B cell (primary cell): ENCODE measurements around the gene MIDN. TPM values are rescaled to one million over a fixed set of nuclear protein-coding genes. Genes with fewer than 3 reads are reported as not detected.

Source experiments
- ATAC-seq: fragments of 200-7000 bp; cut with Tn5 transposase; one replicate; pipeline ENCODE4 v1.10.0; 2021; ENCODE audit warnings: low read depth, mild to moderate bottlenecking, moderate number of reproducible peaks, moderate library complexity
- CTCF ChIA-PET: fragments of 350-600 bp; sonication (Branson Sonifier 250); formaldehyde crosslinking; loops from one replicate; lab custom pipeline; 2021; ENCODE audit warnings: antibody characterized with exemption, inconsistent platforms; lab: Charles Lee
- POLR2A ChIA-PET: fragments of 350-600 bp; sonication (Branson Sonifier 250); formaldehyde crosslinking; loops from one replicate; lab custom pipeline; 2021; ENCODE audit warnings: antibody characterized with exemption; lab: Charles Lee
- DNase-seq: peaks from one replicate; pipeline ENCODE4 v3.0.0; 2013
- H2AFZ ChIP-seq: 2 replicates; pipeline ENCODE4 v1.6.1; 2012; ENCODE audit warnings: mild to moderate bottlenecking, low read depth, low read length; ENCODE audit not compliant: insufficient read depth, poor library complexity, severe bottlenecking
- H3K27ac ChIP-seq, 2 donors: 1 replicate in 1 of 2; 2 replicates in 1 of 2; pipeline ENCODE4 v1.5.1; 2012 to 2013; ENCODE audit warnings: low read length in 2 of 2, mild to moderate bottlenecking in 2 of 2, moderate library complexity in 1 of 2
- H3K27me3 ChIP-seq, 4 experiments: fragments of 200-600 bp in 1 of 4; sonication (generic) in 1 of 4; replicated peaks in 1 of 4; 1 replicate in 2 of 4; 2 replicates in 2 of 4; pipeline versions ENCODE4 v1.6.1 to v1.7.0; 2013 to 2016; ENCODE audit warnings: low read length in 3 of 4, mild to moderate bottlenecking in 2 of 4, mixed read lengths in 1 of 4, moderate library complexity in 1 of 4; ENCODE audit not compliant: insufficient read depth in 4 of 4, control insufficient read depth in 3 of 4; ENCODE audit errors: control extremely low read depth in 1 of 4
- H3K36me3 ChIP-seq, 2 experiments: replicated peaks in 1 of 2; 1 replicate in 1 of 2; 2 replicates in 1 of 2; pipeline versions ENCODE4 v1.6.1 to v1.7.1; 2013; ENCODE audit warnings: low read length in 1 of 2; ENCODE audit not compliant: insufficient read depth in 2 of 2, control insufficient read depth in 1 of 2; ENCODE audit errors: control extremely low read depth in 1 of 2, extremely low read depth in 1 of 2
- H3K4me1 ChIP-seq, 2 donors: fragments of 200-600 bp in 1 of 2; sonication (generic) in 1 of 2; 1 replicate in 1 of 2; 2 replicates in 1 of 2; pipeline versions ENCODE4 v1.5.1 to v1.6.1; 2013 to 2017; ENCODE audit warnings: low read length in 2 of 2; ENCODE audit not compliant: control insufficient read depth in 2 of 2, insufficient read depth in 2 of 2
- H3K4me2 ChIP-seq: replicated peaks from 2 replicates; pipeline ENCODE3; 2012; ENCODE audit warnings: mild to moderate bottlenecking, low read depth, low read length; ENCODE audit not compliant: poor library complexity, severe bottlenecking
- H3K4me3 ChIP-seq, 5 experiments: fragments of 200-600 bp in 1 of 5; sonication (generic) in 1 of 5; 1 replicate in 3 of 5; 2 replicates in 2 of 5; pipeline versions ENCODE4 v1.5.1 to v1.7.0; 2011 to 2016; ENCODE audit warnings: low read length in 4 of 5, mild to moderate bottlenecking in 4 of 5, low read depth in 2 of 5, control low read depth in 1 of 5, moderate library complexity in 1 of 5; ENCODE audit not compliant: insufficient read depth in 1 of 5; ENCODE audit errors: control extremely low read depth in 1 of 5, extremely low read depth in 1 of 5
- H3K79me2 ChIP-seq: fragments of 200-600 bp; sonication (generic); one replicate; pipeline ENCODE4 v1.6.0; 2016; ENCODE audit warnings: low read length; ENCODE audit not compliant: control insufficient read depth, insufficient read depth
- H3K9ac ChIP-seq: fragments of 200-600 bp; sonication (generic); 2 replicates; pipeline ENCODE4 v1.6.1; 2017; ENCODE audit warnings: mild to moderate bottlenecking, low read length, moderate library complexity
- H3K9me3 ChIP-seq, 3 donors: one replicate each; pipeline versions ENCODE4 v1.6.1 to v1.7.1; 2013; ENCODE audit warnings: low read length in 2 of 3; ENCODE audit not compliant: control insufficient read depth in 2 of 3, insufficient read depth in 1 of 3; ENCODE audit errors: control extremely low read depth in 1 of 3
- H4K20me1 ChIP-seq: 2 replicates; pipeline ENCODE4 v1.6.0; 2012; ENCODE audit warnings: mild to moderate bottlenecking, low read length; ENCODE audit not compliant: insufficient read depth, control insufficient read depth, poor library complexity, severe bottlenecking
- H3K27ac Mint-ChIP-seq: one replicate; pipeline ENCODE4 v1.8.0; 2021; ENCODE audit warnings: mixed read lengths
- H3K27me3 Mint-ChIP-seq: one replicate; pipeline ENCODE4 v1.8.0; 2021; ENCODE audit warnings: mixed read lengths
- H3K4me1 Mint-ChIP-seq: one replicate; pipeline ENCODE4 v1.8.0; 2021; ENCODE audit warnings: mixed read lengths
- H3K4me3 Mint-ChIP-seq: one replicate; pipeline ENCODE4 v1.8.0; 2021; ENCODE audit warnings: mixed read lengths
- H3K9me3 Mint-ChIP-seq: one replicate; pipeline ENCODE4 v1.8.0; 2022; ENCODE audit warnings: mixed read lengths; ENCODE audit not compliant: insufficient read depth
- CTCF ChIP-seq: fragments of 200-600 bp; IDR thresholded peaks from one replicate; pipeline ENCODE4 v1.8.0; 2022; ENCODE audit warnings: antibody characterized with exemption, mild to moderate bottlenecking
- EZH2 ChIP-seq: IDR thresholded peaks from 2 replicates; pipeline ENCODE4 v1.6.1; 2012; ENCODE audit warnings: borderline replicate concordance, low read depth, mild to moderate bottlenecking, moderate library complexity, low read length; ENCODE audit not compliant: insufficient read depth, poor library complexity, severe bottlenecking
- WGBS: methylation state at CpG from one replicate; pipeline ENCODE4 v1.1.5; 2013; ENCODE audit warnings: missing lambda C conversion rate; ENCODE audit not compliant: insufficient coverage; 5-methylcytosine and 5-hydroxymethylcytosine counted together
- intact Hi-C: fragments of 100-400 bp; cut with micrococcal nuclease; formaldehyde crosslinking; loops from one replicate; pipeline ENCODE4 v1.10.0; 2022
- polyA plus RNA-seq: library from polyadenylated mRNA; depleted of rRNA; stranded (reverse); fragments of >200 nt; gene quantifications from 2 replicates; pipeline ENCODE4 v1.2.3, GENCODE V29; 2012
- total RNA-seq, 2 donors: library from RNA; stranded (reverse); fragments of 120-200 nt in 1 of 2; gene quantifications; 1 replicate in 1 of 2; 2 replicates in 1 of 2; pipeline versions ENCODE4 v1.2.3 to v1.2.4, GENCODE V29; 2013 to 2022

MIDN gene
- total and polyA plus RNA-seq, 2 donors (not counting 1 experiment from before 2014, with no cell fraction given), result 98.5 to 156 TPM

DNA sequence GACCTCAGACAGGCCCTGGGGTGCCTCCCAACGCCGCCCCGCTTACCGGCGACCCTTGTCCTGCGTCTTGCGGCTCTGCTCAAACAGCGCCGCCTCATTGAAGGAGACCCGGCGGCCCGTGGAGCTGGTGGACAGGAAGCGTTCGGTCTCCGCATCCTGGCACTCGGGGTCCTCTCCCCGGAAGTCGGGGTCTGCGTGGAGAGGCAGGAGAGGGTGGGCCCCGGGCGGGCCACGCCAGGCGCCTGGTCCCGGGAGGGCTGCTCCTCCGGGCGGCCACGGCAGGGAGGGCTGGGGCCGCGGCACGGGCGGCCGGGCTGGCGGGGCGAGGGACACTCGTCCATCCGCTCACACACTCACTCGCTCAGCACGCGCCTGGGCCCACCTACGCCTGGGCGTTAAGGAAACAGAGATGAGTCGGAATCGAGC is 13.4 kb upstream of the MIDN start:
- ChIA-PET POLR2A (no interaction called here), CTCF (no interaction called here)
- no peaks in the 10 kb centered on the region for H3K9me3 Mint-ChIP-seq
- peaks cover 15% of the 10 kb centered on the region for H3K4me1 Mint-ChIP-seq
- peaks cover 0 to 21% (median 7%) of the 10 kb centered on the region in 4 experiments for H3K27me3 ChIP-seq
- no peaks in the 10 kb centered on the region for H3K36me3 ChIP-seq
- no peak for DNase-seq
- no peak overlapping the region for H3K27ac ChIP-seq
- ATAC-seq, result no peak
- WGBS, result 96% methylated on average over 43 of the region's 43 CpGs
- H3K4me3 Mint-ChIP-seq, result no peak overlapping the region
- intact Hi-C loops, result no loop called here
- H3K9me3 ChIP-seq, result no peaks in the 10 kb centered on the region
- peaks cover 8% of the 10 kb centered on the region for H3K27me3 Mint-ChIP-seq
- peak overlapping the region; percentile 26 for H3K27ac Mint-ChIP-seq
- no peaks in the 10 kb centered on the region for H3K79me2 ChIP-seq
- H3K4me2 ChIP-seq, result no peak overlapping the region
- no peak overlapping the region for H2AFZ ChIP-seq
- peaks cover 15 to 19% of the 10 kb centered on the region in 2 donors for H3K4me1 ChIP-seq
- H3K9ac ChIP-seq, result no peak overlapping the region
- no peaks in the 10 kb centered on the region for H4K20me1 ChIP-seq
- TF ChIP-seq EZH2 (no peak), CTCF (no peak)
- H3K4me3 ChIP-seq, result no peak overlapping the region

GRCh38 chr19:1235625-1236538 is 12.5 kb upstream of the MIDN start:
- Histone ChIP-seq H4K20me1 (peaks cover 1% of the 10 kb centered on the region), H3K27ac (no peak overlapping the region), H3K9me3 (no peaks in the 10 kb centered on the region), H3K4me2 (no peak overlapping the region), H3K36me3 (no peaks in the 10 kb centered on the region), H3K79me2 (no peaks in the 10 kb centered on the region), H2AFZ (no peak overlapping the region), H3K9ac (no peak overlapping the region), H3K4me1 (peaks cover 19 to 26% of the 10 kb centered on the region in 2 donors), H3K4me3 (no peak overlapping the region), H3K27me3 (peaks cover 0 to 21% (median 7%) of the 10 kb centered on the region in 4 experiments)
- H3K4me1 Mint-ChIP-seq, result peaks cover 16% of the 10 kb centered on the region
- peaks cover 8% of the 10 kb centered on the region for H3K27me3 Mint-ChIP-seq
- intact Hi-C loops, result no loop called here
- CTCF ChIA-PET, result no interaction called here
- 90% methylated on average over 32 of the region's 39 CpGs for WGBS
- ATAC-seq (no peak), DNase-seq (no peak)
- no peaks in the 10 kb centered on the region for H3K9me3 Mint-ChIP-seq
- POLR2A ChIA-PET, result interaction anchor here (1.0 kb wide), 2 partner anchors 31 to 341 kb away, joined by 3 read pairs; no protein-coding TSS in a partner anchor
- no peak overlapping the region for H3K27ac Mint-ChIP-seq
- TF ChIP-seq EZH2 (no peak), CTCF (no peak)
- no peak overlapping the region for H3K4me3 Mint-ChIP-seq
